ENCODE measurements around the gene SMPD3.

Gene SMPD3

GRCh38 chr16:68380676-68381362, 67.5 kb downstream of the SMPD3 start:
- no peak overlapping the region for H3K4me3 ChIP-seq (ENCODE audit: low read depth, low read length)
- H2AFZ ChIP-seq (ENCODE audit: low read length, unreplicated experiment): no peak overlapping the region
- H3K36me3 ChIP-seq (ENCODE audit: insufficient read depth, low read length): no peaks in the 10 kb centered on the region
- H3K27me3 ChIP-seq (ENCODE audit: insufficient read depth, low read length): peaks cover 4% of the 10 kb centered on the region; the same call in 1 of the 2 replicates
- H3K27ac ChIP-seq (ENCODE audit: low read depth, low read length): no peak overlapping the region
- H3K4me1 ChIP-seq (ENCODE audit: control insufficient read depth, insufficient read depth, low read length, unreplicated experiment): no peaks in the 10 kb centered on the region
- H3K79me2 ChIP-seq (ENCODE audit: control insufficient read depth, insufficient read depth, low read length, unreplicated experiment): no peaks in the 10 kb centered on the region

- Histone ChIP-seq H3K27ac (ENCODE audit: low read depth, low read length) (no peak overlapping the region), H3K4me3 (ENCODE audit: low read depth, low read length) (no peak overlapping the region), H3K79me2 (ENCODE audit: control insufficient read depth, insufficient read depth, low read length, unreplicated experiment) (no peaks in the 10 kb centered on the region), H3K36me3 (ENCODE audit: insufficient read depth, low read length) (no peaks in the 10 kb centered on the region), H3K27me3 (ENCODE audit: insufficient read depth, low read length) (peaks cover 4% of the 10 kb centered on the region; the same call in 1 of the 2 replicates), H2AFZ (ENCODE audit: low read length, unreplicated experiment) (no peak overlapping the region), H3K4me1 (ENCODE audit: control insufficient read depth, insufficient read depth, low read length, unreplicated experiment) (no peaks in the 10 kb centered on the region)
Observed at GRCh38 chr16:68380348-68380670, 68.0 kb downstream of the SMPD3 start.

GRCh38 chr16:68379472-68380347, 68.6 kb downstream of the SMPD3 start:
- no peaks in the 10 kb centered on the region for H3K4me1 ChIP-seq (ENCODE audit: control insufficient read depth, insufficient read depth, low read length, unreplicated experiment)
- H3K36me3 ChIP-seq (ENCODE audit: insufficient read depth, low read length): no peaks in the 10 kb centered on the region
- no peaks in the 10 kb centered on the region for H3K27me3 ChIP-seq (ENCODE audit: insufficient read depth, low read length)
- H2AFZ ChIP-seq (ENCODE audit: low read length, unreplicated experiment): no peak overlapping the region
- no peaks in the 10 kb centered on the region for H3K79me2 ChIP-seq (ENCODE audit: control insufficient read depth, insufficient read depth, low read length, unreplicated experiment)
- no peak overlapping the region for H3K4me3 ChIP-seq (ENCODE audit: low read depth, low read length)
- H3K27ac ChIP-seq (ENCODE audit: low read depth, low read length): no peak overlapping the region

GRCh38 chr16:68378436-68379415, 69.6 kb downstream of the SMPD3 start:
- no peak overlapping the region for H3K27ac ChIP-seq (ENCODE audit: low read depth, low read length)
- H2AFZ ChIP-seq (ENCODE audit: low read length, unreplicated experiment): no peak overlapping the region
- H3K4me3 ChIP-seq (ENCODE audit: low read depth, low read length): no peak overlapping the region
- H3K36me3 ChIP-seq (ENCODE audit: insufficient read depth, low read length): no peaks in the 10 kb centered on the region
- no peaks in the 10 kb centered on the region for H3K79me2 ChIP-seq (ENCODE audit: control insufficient read depth, insufficient read depth, low read length, unreplicated experiment)
- H3K4me1 ChIP-seq (ENCODE audit: control insufficient read depth, insufficient read depth, low read length, unreplicated experiment): no peaks in the 10 kb centered on the region
- no peaks in the 10 kb centered on the region for H3K27me3 ChIP-seq (ENCODE audit: insufficient read depth, low read length)

- H3K36me3 ChIP-seq (ENCODE audit: insufficient read depth, low read length): no peaks in the 10 kb centered on the region
- H3K27me3 ChIP-seq (ENCODE audit: insufficient read depth, low read length): no peaks in the 10 kb centered on the region
- no peak overlapping the region for H2AFZ ChIP-seq (ENCODE audit: low read length, unreplicated experiment)
- H3K4me1 ChIP-seq (ENCODE audit: control insufficient read depth, insufficient read depth, low read length, unreplicated experiment): no peaks in the 10 kb centered on the region
- no peak overlapping the region for H3K4me3 ChIP-seq (ENCODE audit: low read depth, low read length)
- H3K79me2 ChIP-seq (ENCODE audit: control insufficient read depth, insufficient read depth, low read length, unreplicated experiment): no peaks in the 10 kb centered on the region
- H3K27ac ChIP-seq (ENCODE audit: low read depth, low read length): no peak overlapping the region
Observed at GRCh38 chr16:68377667-68378393, 70.5 kb downstream of the SMPD3 start.

GRCh38 chr16:68377221-68377620, 71.1 kb downstream of the SMPD3 start:
- H3K27me3 ChIP-seq (ENCODE audit: insufficient read depth, low read length): no peaks in the 10 kb centered on the region
- H3K4me3 ChIP-seq (ENCODE audit: low read depth, low read length): no peak overlapping the region
- no peaks in the 10 kb centered on the region for H3K36me3 ChIP-seq (ENCODE audit: insufficient read depth, low read length)
- no peak overlapping the region for H3K27ac ChIP-seq (ENCODE audit: low read depth, low read length)
- H3K79me2 ChIP-seq (ENCODE audit: control insufficient read depth, insufficient read depth, low read length, unreplicated experiment): no peaks in the 10 kb centered on the region
- H2AFZ ChIP-seq (ENCODE audit: low read length, unreplicated experiment): no peak overlapping the region
- H3K4me1 ChIP-seq (ENCODE audit: control insufficient read depth, insufficient read depth, low read length, unreplicated experiment): no peaks in the 10 kb centered on the region

- no peaks in the 10 kb centered on the region for H3K4me1 ChIP-seq (ENCODE audit: control insufficient read depth, insufficient read depth, low read length, unreplicated experiment)
- H3K4me3 ChIP-seq (ENCODE audit: low read depth, low read length): no peak overlapping the region
- H3K79me2 ChIP-seq (ENCODE audit: control insufficient read depth, insufficient read depth, low read length, unreplicated experiment): no peaks in the 10 kb centered on the region
- H3K36me3 ChIP-seq (ENCODE audit: insufficient read depth, low read length): no peaks in the 10 kb centered on the region
- no peak overlapping the region for H3K27ac ChIP-seq (ENCODE audit: low read depth, low read length)
- no peak overlapping the region for H2AFZ ChIP-seq (ENCODE audit: low read length, unreplicated experiment)
- H3K27me3 ChIP-seq (ENCODE audit: insufficient read depth, low read length): no peaks in the 10 kb centered on the region
Observed at GRCh38 chr16:68376590-68376989, 71.7 kb downstream of the SMPD3 start.

GRCh38 chr16:68375801-68376536, 72.3 kb downstream of the SMPD3 start:
- Histone ChIP-seq H3K4me3 (ENCODE audit: low read depth, low read length) (no peak overlapping the region), H3K79me2 (ENCODE audit: control insufficient read depth, insufficient read depth, low read length, unreplicated experiment) (no peaks in the 10 kb centered on the region), H3K27me3 (ENCODE audit: insufficient read depth, low read length) (no peaks in the 10 kb centered on the region), H2AFZ (ENCODE audit: low read length, unreplicated experiment) (no peak overlapping the region), H3K27ac (ENCODE audit: low read depth, low read length) (no peak overlapping the region), H3K36me3 (ENCODE audit: insufficient read depth, low read length) (no peaks in the 10 kb centered on the region), H3K4me1 (ENCODE audit: control insufficient read depth, insufficient read depth, low read length, unreplicated experiment) (no peaks in the 10 kb centered on the region)

GRCh38 chr16:68374961-68375660, 73.2 kb downstream of the SMPD3 start:
- Histone ChIP-seq H3K4me3 (ENCODE audit: low read depth, low read length) (no peak overlapping the region), H2AFZ (ENCODE audit: low read length, unreplicated experiment) (no peak overlapping the region), H3K79me2 (ENCODE audit: control insufficient read depth, insufficient read depth, low read length, unreplicated experiment) (no peaks in the 10 kb centered on the region), H3K27ac (ENCODE audit: low read depth, low read length) (no peak overlapping the region), H3K27me3 (ENCODE audit: insufficient read depth, low read length) (no peaks in the 10 kb centered on the region), H3K4me1 (ENCODE audit: control insufficient read depth, insufficient read depth, low read length, unreplicated experiment) (no peaks in the 10 kb centered on the region), H3K36me3 (ENCODE audit: insufficient read depth, low read length) (no peaks in the 10 kb centered on the region)

Measured in ACC112 (cell line).